PC-3 (cell line): Measurements from ENCODE around the gene UBXN11. TPM values are rescaled to one million over a fixed set of nuclear protein-coding genes. Genes with fewer than 3 reads are reported as not detected.

Experiments
- ATAC-seq: fragments of 200-7000 bp; cut with Tn5 transposase; 2 replicates; pipeline ENCODE4 v1.9.1; 2020; ENCODE audit warnings: mild to moderate bottlenecking, moderate library complexity
- BruUV-seq: library from RNA; stranded (reverse); fragments of 400-500 nt; replicated peaks from 2 replicates; lab custom pipeline; 2021; lab: Mats Ljungman, UMichigan
- CTCF ChIA-PET: fragments of 300-600 bp; sonication (Branson Sonifier 250); formaldehyde crosslinking; loops from one replicate; lab custom pipeline; 2022; ENCODE audit warnings: antibody characterized with exemption; lab: Charles Lee
- POLR2A ChIA-PET: fragments of 300-600 bp; sonication (Branson Sonifier 250); formaldehyde crosslinking; loops from one replicate; lab custom pipeline; 2022; ENCODE audit warnings: antibody characterized with exemption; ENCODE audit not compliant: unreplicated experiment; lab: Charles Lee
- DNase-seq: peaks from one replicate; pipeline ENCODE4 v3.0.0-alpha.2; 2015
- H2AFZ ChIP-seq: fragments of 300-600 bp; sonication (generic); 2 replicates; pipeline ENCODE4 v1.6.0; 2016; ENCODE audit warnings: antibody characterized with exemption, low read length
- H3F3A ChIP-seq: fragments of 300-600 bp; sonication (generic); one replicate; pipeline ENCODE4 v1.6.0; 2017; ENCODE audit warnings: antibody characterized with exemption, low read length, control low read depth, mild to moderate bottlenecking; ENCODE audit not compliant: unreplicated experiment
- H3K27ac ChIP-seq: fragments of 300-600 bp; sonication (generic); 2 replicates; pipeline ENCODE4 v1.5.1; 2016; ENCODE audit warnings: mild to moderate bottlenecking, low read length
- H3K27me3 ChIP-seq: fragments of 300-600 bp; sonication (generic); 2 replicates; pipeline ENCODE4 v1.6.1; 2016; ENCODE audit warnings: low read length, mixed read lengths
- H3K36me3 ChIP-seq: fragments of 300-600 bp; sonication (generic); 2 replicates; pipeline ENCODE4 v1.6.1; 2016; ENCODE audit warnings: low read depth, mixed run types, low read length, mixed read lengths
- H3K4me1 ChIP-seq: fragments of 300-600 bp; sonication (generic); 2 replicates; pipeline ENCODE4 v1.5.1; 2016; ENCODE audit warnings: low read length; ENCODE audit not compliant: insufficient read depth
- H3K4me2 ChIP-seq: fragments of 300-600 bp; sonication (generic); 2 replicates; pipeline ENCODE4 v1.6.0; 2016; ENCODE audit warnings: low read length
- H3K4me3 ChIP-seq: fragments of 300-600 bp; sonication (generic); 2 replicates; pipeline ENCODE4 v1.5.1; 2016; ENCODE audit warnings: mild to moderate bottlenecking, low read length, mixed read lengths
- H3K79me2 ChIP-seq: fragments of 300-600 bp; sonication (generic); 2 replicates; pipeline ENCODE4 v1.6.1; 2017; ENCODE audit warnings: low read length, mixed read lengths
- H3K9ac ChIP-seq: fragments of 300-600 bp; sonication (generic); 2 replicates; pipeline ENCODE4 v1.6.0; 2016; ENCODE audit warnings: mild to moderate bottlenecking, low read length
- H3K9me2 ChIP-seq: fragments of 300-600 bp; sonication (generic); replicated peaks from 2 replicates; pipeline ENCODE4 v1.6.1; 2016; ENCODE audit warnings: mixed run types, low read length, mixed read lengths
- H3K9me3 ChIP-seq: fragments of 300-600 bp; sonication (generic); 2 replicates; pipeline ENCODE4 v1.6.1; 2016; ENCODE audit warnings: low read length, mixed read lengths
- H4K20me1 ChIP-seq: fragments of 300-600 bp; sonication (generic); 2 replicates; pipeline ENCODE4 v1.6.1; 2016; ENCODE audit warnings: low read length, mixed read lengths
- EZH2 ChIP-seq: fragments of 300-600 bp; sonication (generic); IDR thresholded peaks from one replicate; pipeline ENCODE4 v1.6.1; 2017; ENCODE audit warnings: antibody characterized with exemption, mild to moderate bottlenecking, low read length; ENCODE audit not compliant: unreplicated experiment
- EZH2phosphoT487 ChIP-seq: fragments of 300-600 bp; sonication (generic); IDR thresholded peaks from 2 replicates; pipeline ENCODE4 v1.6.1; 2018; ENCODE audit warnings: mild to moderate bottlenecking, antibody characterized with exemption, low read length, borderline replicate concordance
- intact Hi-C: fragments of 100-400 bp; cut with micrococcal nuclease; formaldehyde crosslinking; loops from 2 replicates; pipeline ENCODE4 v1.9.0; 2023
- total RNA-seq: library from RNA; depleted of rRNA; stranded (reverse); fragments of >200 nt; gene quantifications from 2 replicates; pipeline ENCODE4 v1.2.3, GENCODE V29; 2014
- TF ChIP-seq, protein P1 (sequence below): fragments of 300-600 bp; sonication (generic); conservative IDR thresholded peaks from 2 replicates; pipeline ENCODE4 v1.5.1; 2017; ENCODE audit warnings: antibody characterized with exemption, low read depth, mild to moderate bottlenecking, low read length

UBXN11 gene
- total RNA-seq, 1 experiment from 2014 or later = 19.4 TPM

DNA sequence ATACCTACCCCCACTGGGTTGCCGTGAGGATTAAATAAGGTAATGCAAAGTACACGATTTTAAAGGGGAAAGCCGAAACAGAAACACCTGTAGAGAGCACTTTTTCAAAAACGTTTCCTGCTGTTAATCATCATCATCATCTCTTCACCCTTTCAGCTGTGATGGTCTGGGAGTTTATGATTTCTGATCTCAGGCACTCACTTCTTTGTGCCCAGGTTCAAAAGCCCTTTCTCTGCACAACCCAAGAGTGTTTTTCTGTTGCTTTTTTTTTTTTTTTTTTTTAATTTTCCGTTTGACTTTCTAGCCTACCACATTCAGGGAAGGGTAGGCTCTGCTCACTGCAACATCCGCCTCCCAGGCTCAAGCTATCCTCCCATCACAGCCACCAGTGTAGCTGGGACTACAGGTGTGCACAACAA is 936 bp upstream of the UBXN11 start:
- ChIA-PET CTCF (interaction anchor here (0.6 kb wide), 1 partner anchor 97 kb away, joined by 4 read pairs; no protein-coding TSS in a partner anchor), POLR2A (no interaction called here)
- Histone ChIP-seq H3K4me2 (peak overlapping the region; percentile 94), H4K20me1 (no peaks in the 10 kb centered on the region), H3K9ac (peak overlapping the region; percentile 85), H3K9me2 (no peaks in the 10 kb centered on the region), H3K27ac (0 out of 2 replicates have a peak overlapping the region, but pooled peaks have one; percentile 22), H2AFZ (peak overlapping the region; percentile 97), H3K27me3 (no peaks in the 10 kb centered on the region), H3K4me1 (peaks cover 31% of the 10 kb centered on the region), H3K36me3 (no peaks in the 10 kb centered on the region), H3K4me3 (peak overlapping the region; percentile 67), H3K9me3 (no peaks in the 10 kb centered on the region), H3K79me2 (peaks cover 27% of the 10 kb centered on the region), H3F3A (no peaks in the 10 kb centered on the region)
- no TSS peak for BruUV-seq
- TF ChIP-seq EZH2phosphoT487 (no peak), EZH2 (no peak)
- TF ChIP-seq, protein P1, sequence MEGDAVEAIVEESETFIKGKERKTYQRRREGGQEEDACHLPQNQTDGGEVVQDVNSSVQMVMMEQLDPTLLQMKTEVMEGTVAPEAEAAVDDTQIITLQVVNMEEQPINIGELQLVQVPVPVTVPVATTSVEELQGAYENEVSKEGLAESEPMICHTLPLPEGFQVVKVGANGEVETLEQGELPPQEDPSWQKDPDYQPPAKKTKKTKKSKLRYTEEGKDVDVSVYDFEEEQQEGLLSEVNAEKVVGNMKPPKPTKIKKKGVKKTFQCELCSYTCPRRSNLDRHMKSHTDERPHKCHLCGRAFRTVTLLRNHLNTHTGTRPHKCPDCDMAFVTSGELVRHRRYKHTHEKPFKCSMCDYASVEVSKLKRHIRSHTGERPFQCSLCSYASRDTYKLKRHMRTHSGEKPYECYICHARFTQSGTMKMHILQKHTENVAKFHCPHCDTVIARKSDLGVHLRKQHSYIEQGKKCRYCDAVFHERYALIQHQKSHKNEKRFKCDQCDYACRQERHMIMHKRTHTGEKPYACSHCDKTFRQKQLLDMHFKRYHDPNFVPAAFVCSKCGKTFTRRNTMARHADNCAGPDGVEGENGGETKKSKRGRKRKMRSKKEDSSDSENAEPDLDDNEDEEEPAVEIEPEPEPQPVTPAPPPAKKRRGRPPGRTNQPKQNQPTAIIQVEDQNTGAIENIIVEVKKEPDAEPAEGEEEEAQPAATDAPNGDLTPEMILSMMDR = no peak
- intact Hi-C loops = loop anchor here (2.0 kb wide), 1 partner anchor 29 kb away; no protein-coding TSS in a partner anchor
- DNase-seq (no peak), ATAC-seq (no peak)

DNA sequence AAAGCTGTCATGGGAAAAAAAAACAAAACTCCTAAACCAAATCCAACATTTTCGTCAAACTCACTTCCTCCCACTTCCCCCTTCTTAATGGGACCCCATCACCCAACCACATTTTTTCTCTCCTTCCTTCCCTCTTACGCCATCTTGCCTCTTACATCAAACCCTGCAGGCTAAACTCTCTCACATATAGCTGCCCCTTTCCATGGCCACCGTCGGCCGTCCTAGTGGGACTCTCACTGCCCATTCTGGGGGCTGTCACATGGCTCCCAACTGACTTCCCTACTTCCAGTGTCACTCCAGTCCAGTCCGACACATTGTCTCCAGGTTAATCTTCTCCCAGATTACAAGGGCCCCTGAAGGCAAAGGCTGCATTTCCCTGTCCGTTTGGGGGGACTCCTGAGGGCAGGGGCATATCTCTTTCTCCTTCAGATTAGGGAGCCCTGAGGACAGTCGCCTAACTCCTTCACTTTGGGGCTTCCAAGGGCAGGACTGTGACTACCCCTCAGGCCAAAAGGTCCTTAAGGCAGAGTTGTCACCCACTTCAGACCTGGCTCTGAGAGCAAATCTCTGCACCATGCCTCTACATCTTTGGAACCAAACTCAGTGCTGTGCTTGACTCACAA is 658 bp downstream of the UBXN11 start:
- peaks cover 32% of the 10 kb centered on the region for H3K4me1 ChIP-seq
- H3K9me3 ChIP-seq = no peaks in the 10 kb centered on the region
- CTCF ChIA-PET = no interaction called here
- no peaks in the 10 kb centered on the region for H3K36me3 ChIP-seq
- no peaks in the 10 kb centered on the region for H3F3A ChIP-seq
- no peak for TF ChIP-seq EZH2phosphoT487
- TF ChIP-seq, protein P1 = no peak
- TF ChIP-seq EZH2 = no peak
- peak overlapping the region; percentile 93 for H2AFZ ChIP-seq
- peak overlapping the region; percentile 85 for H3K9ac ChIP-seq
- peak overlapping the region; percentile 17 for H3K27ac ChIP-seq
- peaks cover 32% of the 10 kb centered on the region for H3K79me2 ChIP-seq
- TSS peak; percentile 85 for BruUV-seq
- DNase-seq = no peak
- intact Hi-C loops = loop anchor here (2.0 kb wide), 1 partner anchor 27 kb away; no protein-coding TSS in a partner anchor
- ATAC-seq = no peak; the same call in 1 of the 2 replicates
- no peaks in the 10 kb centered on the region for H3K9me2 ChIP-seq
- peak overlapping the region; percentile 88 for H3K4me3 ChIP-seq
- POLR2A ChIA-PET = interaction anchor here (0.6 kb wide), 1 partner anchor 72 kb away, joined by 3 read pairs; no protein-coding TSS in a partner anchor
- no peaks in the 10 kb centered on the region for H4K20me1 ChIP-seq
- H3K27me3 ChIP-seq = no peaks in the 10 kb centered on the region
- H3K4me2 ChIP-seq = peak overlapping the region; percentile 94
